AG04449 (cell line): ENCODE measurements around the gene SERPINB3.
"Not testable (repeated sequence)": the region's sequence is repeated elsewhere in the genome, so short reads cannot be mapped to it uniquely, and the experiment has no call there.

Experiments
- CTCF ChIA-PET: fragments of 350-600 bp; formaldehyde crosslinking; extraction: SDS; loops from one replicate; lab custom pipeline; 2021; ENCODE audit warnings: antibody characterized with exemption; lab: Yijun Ruan, JAX
- POLR2A ChIA-PET: fragments of 400-600, 350-600 bp; formaldehyde crosslinking; extraction: SDS; loops from one replicate; lab custom pipeline; 2020; ENCODE audit warnings: antibody characterized with exemption, inconsistent platforms; lab: Yijun Ruan, JAX
- DNase-seq: peaks from one replicate; pipeline ENCODE4 v3.0.0-alpha.2; 2010; ENCODE audit warnings: low read depth, low spot score
- H3K4me3 ChIP-seq: 2 replicates; pipeline ENCODE4 v1.5.1; 2011; ENCODE audit warnings: low read depth, mild to moderate bottlenecking, control low read depth, low read length
- CTCF ChIP-seq: IDR thresholded peaks from one replicate; pipeline ENCODE4 v1.5.1; 2011; ENCODE audit warnings: mild to moderate bottlenecking, moderate library complexity, low read length, control low read depth, inconsistent platforms; ENCODE audit not compliant: insufficient read depth; ENCODE audit errors: missing control alignments

Gene SERPINB3

GRCh38 chr18:63648241-63648640 lies 13.5 kb downstream of the SERPINB3 start:
- POLR2A ChIA-PET, result no interaction called here
- TF ChIP-seq CTCF, result no peak

GRCh38 chr18:63646936-63647335 lies 14.8 kb downstream of the SERPINB3 start:
- DNase-seq, result no peak
- POLR2A ChIA-PET, result no interaction called here
- TF ChIP-seq CTCF, result no peak
- CTCF ChIA-PET, result interaction anchor here (0.7 to 1.0 kb wide), 3 partner anchors 69 to 316 kb away, joined by 3 read pairs; no protein-coding TSS in a partner anchor
- H3K4me3 ChIP-seq, result no peak overlapping the region

More at GRCh38 chr18:63648241-63648640, 13.5 kb downstream of the SERPINB3 start:
- no peak overlapping the region for H3K4me3 ChIP-seq
- CTCF ChIA-PET, result no interaction called here
- no peak for DNase-seq

GRCh38 chr18:63644694-63645093 lies 17.0 kb downstream of the SERPINB3 start:
- CTCF ChIA-PET, H3K4me3 ChIP-seq, POLR2A ChIA-PET, DNase-seq: not testable (repeated sequence)

GRCh38 chr18:63644142-63644541 lies 17.6 kb downstream of the SERPINB3 start, which contains the start of gene SERPINB4:
SERPINB4 (minus strand) TSS chr18:63644256; CDS start chr18:63643577, 679 bp downstream.
- H3K4me3 ChIP-seq, DNase-seq, CTCF ChIA-PET, POLR2A ChIA-PET: not testable (repeated sequence)

- POLR2A ChIA-PET, CTCF ChIA-PET, H3K4me3 ChIP-seq, DNase-seq: not testable (repeated sequence)
Observed at GRCh38 chr18:63642668-63643356, 18.9 kb downstream of the SERPINB3 start.

GRCh38 chr18:63641157-63641680 lies 20.5 kb downstream of the SERPINB3 start:
- DNase-seq, POLR2A ChIA-PET, CTCF ChIA-PET, H3K4me3 ChIP-seq: not testable (repeated sequence)

GRCh38 chr18:63637703-63638102 lies 24.0 kb downstream of the SERPINB3 start:
- POLR2A ChIA-PET, result no interaction called here
- no peak for DNase-seq
- no peak overlapping the region for H3K4me3 ChIP-seq
- no peak for TF ChIP-seq CTCF
- CTCF ChIA-PET, result no interaction called here

GRCh38 chr18:63627819-63628218 lies 33.9 kb downstream of the SERPINB3 start:
- ChIA-PET POLR2A (no interaction called here), CTCF (interaction anchor here (1.1 kb wide), 1 partner anchor 114 kb away, joined by 4 read pairs; no protein-coding TSS in a partner anchor)
- no peak for TF ChIP-seq CTCF
- no peak for DNase-seq
- H3K4me3 ChIP-seq, result no peak overlapping the region
